KMS-11 (cell line): ENCODE results near the gene TBCD.

Source experiments
- H2AFZ ChIP-seq: fragments of 200-600 bp; sonication (generic); 2 replicates; pipeline ENCODE4 v1.6.1; 2016; ENCODE audit warnings: antibody characterized with exemption, mixed run types, low read depth
- H3K27ac ChIP-seq: fragments of 200-600 bp; sonication (generic); 2 replicates; pipeline ENCODE4 v1.6.1; 2016; ENCODE audit warnings: mild to moderate bottlenecking, mixed run types
- H3K27me3 ChIP-seq: fragments of 200-600 bp; sonication (generic); 2 replicates; pipeline ENCODE4 v1.6.1; 2017; ENCODE audit warnings: mild to moderate bottlenecking, low read depth, mixed run types, moderate library complexity; ENCODE audit not compliant: insufficient read depth
- H3K36me3 ChIP-seq: fragments of 200-600 bp; sonication (generic); 2 replicates; pipeline ENCODE4 v1.6.1; 2017; ENCODE audit warnings: mild to moderate bottlenecking, mixed run types; ENCODE audit not compliant: insufficient read depth
- H3K4me1 ChIP-seq: fragments of 200-600 bp; sonication (generic); 2 replicates; pipeline ENCODE4 v1.6.1; 2016; ENCODE audit warnings: mild to moderate bottlenecking, low read depth, mixed run types; ENCODE audit not compliant: poor library complexity, severe bottlenecking
- H3K4me2 ChIP-seq: fragments of 200-600 bp; sonication (generic); 2 replicates; pipeline ENCODE4 v1.7.0; 2016; ENCODE audit warnings: mild to moderate bottlenecking, mixed run types
- H3K4me3 ChIP-seq: fragments of 200-600 bp; sonication (generic); IDR thresholded peaks from 2 replicates; pipeline ENCODE4 v1.6.1; 2017; ENCODE audit warnings: low read depth, low read length, mixed read lengths; ENCODE audit not compliant: insufficient read depth
- H3K79me2 ChIP-seq: fragments of 200-600 bp; sonication (generic); 2 replicates; pipeline ENCODE4 v1.6.1; 2016; ENCODE audit warnings: low read depth, mixed run types; ENCODE audit not compliant: insufficient read depth
- H3K9ac ChIP-seq: fragments of 200-600 bp; sonication (generic); 2 replicates; pipeline ENCODE4 v1.6.1; 2016; ENCODE audit warnings: mild to moderate bottlenecking, mixed run types
- H4K20me1 ChIP-seq: fragments of 200-600 bp; sonication (generic); 2 replicates; pipeline ENCODE4 v1.6.1; 2016; ENCODE audit warnings: mild to moderate bottlenecking, mixed run types; ENCODE audit not compliant: insufficient read depth
- TF ChIP-seq, protein P1 (sequence below): fragments of 200-600 bp; sonication (generic); conservative IDR thresholded peaks from 2 replicates; pipeline ENCODE4 v1.6.1; 2017; ENCODE audit warnings: low read depth, mild to moderate bottlenecking, antibody characterized with exemption, low read length, moderate library complexity, mixed read lengths

Gene TBCD

DNA sequence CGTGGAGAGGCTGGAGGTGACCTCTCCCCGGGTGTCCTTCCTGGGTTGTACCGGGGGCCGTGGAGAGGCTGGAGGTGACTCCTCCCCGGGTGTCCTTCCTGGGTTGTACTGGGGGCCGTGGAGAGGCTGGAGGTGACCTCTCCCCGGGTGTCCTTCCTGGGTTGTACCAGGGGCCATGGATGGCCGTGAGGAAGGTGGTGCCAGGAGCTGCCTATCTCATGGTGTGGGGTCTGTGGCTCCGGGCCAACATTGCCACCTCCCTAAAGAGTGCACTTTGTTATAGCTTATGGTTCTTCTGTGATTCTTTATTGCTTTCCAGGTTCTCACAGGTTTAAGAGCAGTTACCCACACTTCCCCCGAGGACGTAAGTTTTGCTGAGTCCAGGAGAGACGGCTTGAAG, 174.2 kb downstream of the TBCD start:
- Histone ChIP-seq H3K27ac (no peak overlapping the region), H3K36me3 (no peaks in the 10 kb centered on the region; the same call in 1 of the 2 replicates), H3K4me2 (no peak overlapping the region), H3K9ac (no peak overlapping the region), H2AFZ (no peak overlapping the region), H3K79me2 (no peaks in the 10 kb centered on the region), H3K27me3 (no peaks in the 10 kb centered on the region), H3K4me1 (no peaks in the 10 kb centered on the region), H4K20me1 (no peaks in the 10 kb centered on the region), H3K4me3 (no peak overlapping the region)
- TF ChIP-seq, protein P1, sequence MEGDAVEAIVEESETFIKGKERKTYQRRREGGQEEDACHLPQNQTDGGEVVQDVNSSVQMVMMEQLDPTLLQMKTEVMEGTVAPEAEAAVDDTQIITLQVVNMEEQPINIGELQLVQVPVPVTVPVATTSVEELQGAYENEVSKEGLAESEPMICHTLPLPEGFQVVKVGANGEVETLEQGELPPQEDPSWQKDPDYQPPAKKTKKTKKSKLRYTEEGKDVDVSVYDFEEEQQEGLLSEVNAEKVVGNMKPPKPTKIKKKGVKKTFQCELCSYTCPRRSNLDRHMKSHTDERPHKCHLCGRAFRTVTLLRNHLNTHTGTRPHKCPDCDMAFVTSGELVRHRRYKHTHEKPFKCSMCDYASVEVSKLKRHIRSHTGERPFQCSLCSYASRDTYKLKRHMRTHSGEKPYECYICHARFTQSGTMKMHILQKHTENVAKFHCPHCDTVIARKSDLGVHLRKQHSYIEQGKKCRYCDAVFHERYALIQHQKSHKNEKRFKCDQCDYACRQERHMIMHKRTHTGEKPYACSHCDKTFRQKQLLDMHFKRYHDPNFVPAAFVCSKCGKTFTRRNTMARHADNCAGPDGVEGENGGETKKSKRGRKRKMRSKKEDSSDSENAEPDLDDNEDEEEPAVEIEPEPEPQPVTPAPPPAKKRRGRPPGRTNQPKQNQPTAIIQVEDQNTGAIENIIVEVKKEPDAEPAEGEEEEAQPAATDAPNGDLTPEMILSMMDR, result no peak

DNA sequence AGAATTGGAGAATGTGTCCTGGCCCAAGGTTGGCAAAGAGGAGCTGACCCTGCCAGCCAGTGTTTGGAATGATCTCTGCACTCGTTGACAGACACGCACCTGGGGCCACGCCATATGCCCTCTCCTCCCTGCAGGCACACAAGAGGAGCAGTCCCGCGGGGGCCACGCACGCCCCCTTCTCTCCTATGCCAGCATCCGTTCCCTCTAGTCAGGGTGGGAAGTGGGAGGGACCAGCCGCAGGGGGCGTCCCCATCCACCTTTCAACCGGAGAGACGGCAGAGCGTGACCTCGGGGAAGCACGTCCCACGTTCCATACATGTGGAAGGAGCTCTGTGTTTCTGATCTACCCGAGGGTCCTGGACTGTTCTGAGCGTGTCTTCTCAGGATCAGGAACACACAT, 174.9 kb downstream of the TBCD start:
- Histone ChIP-seq H3K36me3 (no peaks in the 10 kb centered on the region; the same call in 1 of the 2 replicates), H3K79me2 (no peaks in the 10 kb centered on the region), H3K4me2 (no peak overlapping the region), H3K4me1 (no peaks in the 10 kb centered on the region), H3K27me3 (no peaks in the 10 kb centered on the region), H3K9ac (no peak overlapping the region), H2AFZ (no peak overlapping the region), H3K4me3 (no peak overlapping the region), H3K27ac (no peak overlapping the region), H4K20me1 (no peaks in the 10 kb centered on the region)
- TF ChIP-seq, protein P1, result no peak

DNA sequence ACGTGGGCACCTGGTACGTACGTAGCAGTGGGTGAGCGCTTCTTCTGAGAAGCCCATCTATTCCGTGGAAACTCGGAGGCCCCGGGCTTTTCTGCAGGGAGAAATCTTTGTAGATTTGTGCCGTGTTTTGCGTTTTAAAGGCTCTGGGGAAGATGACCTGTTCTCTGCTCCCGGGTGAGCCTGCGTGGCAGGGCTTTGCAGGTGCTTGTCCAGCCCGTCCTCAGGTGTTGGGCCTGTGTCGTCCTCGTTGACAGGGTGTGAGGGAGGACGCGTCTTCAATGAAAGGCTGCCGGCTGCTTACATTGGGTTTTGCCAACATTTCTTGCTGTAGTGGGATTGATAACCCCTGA, 175.4 kb downstream of the TBCD start:
- TF ChIP-seq, protein P1, result no peak
- H3K36me3 ChIP-seq, result no peaks in the 10 kb centered on the region; the same call in 1 of the 2 replicates
- H3K4me3 ChIP-seq, result no peak overlapping the region
- no peaks in the 10 kb centered on the region for H3K79me2 ChIP-seq
- H3K4me1 ChIP-seq, result no peaks in the 10 kb centered on the region
- H3K27me3 ChIP-seq, result no peaks in the 10 kb centered on the region
- no peak overlapping the region for H3K9ac ChIP-seq
- no peak overlapping the region for H3K4me2 ChIP-seq
- H2AFZ ChIP-seq, result no peak overlapping the region
- no peak overlapping the region for H3K27ac ChIP-seq
- no peaks in the 10 kb centered on the region for H4K20me1 ChIP-seq

DNA sequence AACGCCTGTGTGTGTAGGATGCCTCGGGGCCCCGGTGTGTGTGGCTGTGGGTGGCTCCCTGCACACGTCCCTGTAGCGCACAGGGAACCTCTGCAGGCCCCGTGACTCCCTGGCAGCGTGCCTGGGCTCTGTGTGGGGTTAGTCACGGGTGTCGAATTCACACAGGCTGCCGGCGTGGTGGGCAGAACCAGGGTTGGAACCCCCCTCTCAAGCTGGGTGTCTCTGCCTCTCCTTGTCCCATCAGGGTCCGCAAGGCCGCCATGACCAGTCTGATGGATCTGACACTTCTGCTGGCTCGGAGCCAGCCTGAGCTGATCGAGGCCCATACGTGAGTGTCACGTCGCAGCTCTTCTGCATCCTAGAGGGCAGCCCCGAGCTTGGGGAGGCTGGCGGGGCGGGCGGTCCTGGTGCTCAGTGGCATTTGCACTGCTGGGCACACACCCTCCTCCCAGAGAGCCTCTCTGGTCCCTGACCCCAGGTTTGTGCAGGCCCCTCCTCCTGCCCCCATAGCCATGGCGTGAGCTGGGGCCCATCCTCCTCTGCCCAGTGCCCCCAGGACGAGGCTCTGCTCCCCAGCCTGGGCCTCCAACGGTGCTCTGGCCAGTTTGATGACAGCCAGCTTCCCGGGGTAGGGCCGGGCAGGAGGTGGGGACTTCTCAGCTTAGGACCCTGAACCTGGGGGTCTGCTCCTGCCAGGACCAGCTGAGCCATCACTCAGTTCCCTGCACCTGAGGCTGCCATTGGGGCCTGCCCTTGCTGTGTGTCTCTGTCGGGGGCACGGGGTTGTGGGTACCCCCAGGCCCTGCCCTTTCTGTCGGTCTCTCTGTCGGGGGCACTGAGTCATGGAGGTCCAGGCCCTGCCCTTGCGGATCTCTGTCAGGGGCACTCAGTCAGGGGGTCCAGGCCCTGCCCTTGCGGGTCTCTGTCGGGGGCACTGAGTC, 176.1 kb downstream of the TBCD start:
- H3K4me1 ChIP-seq, result no peaks in the 10 kb centered on the region
- no peaks in the 10 kb centered on the region for H3K27me3 ChIP-seq
- no peak overlapping the region for H2AFZ ChIP-seq
- H3K9ac ChIP-seq, result no peak overlapping the region
- no peak overlapping the region for H3K4me3 ChIP-seq
- H3K4me2 ChIP-seq, result no peak overlapping the region
- TF ChIP-seq, protein P1, result no peak
- H3K36me3 ChIP-seq, result no peaks in the 10 kb centered on the region; the same call in 1 of the 2 replicates
- no peaks in the 10 kb centered on the region for H3K79me2 ChIP-seq
- no peak overlapping the region for H3K27ac ChIP-seq
- no peaks in the 10 kb centered on the region for H4K20me1 ChIP-seq
